Measurements from ENCODE around the gene ZMYND15. TPM values are rescaled to one million over a fixed set of nuclear protein-coding genes. Genes with fewer than 3 reads are reported as not detected.

Gene ZMYND15
- total and polyA plus RNA-seq, 4 donors: 0.47 to 2.4 (median 0.71) TPM

GRCh38 chr17:4735876-4736651 lies 3.6 kb upstream of the ZMYND15 start:
- peak overlapping the region; percentile 40 to 51 for H3K27ac ChIP-seq (ENCODE audit: low read depth in 1 of 2, low read length in 2 of 2)

More at GRCh38 chr17:4735876-4736651, 3.6 kb upstream of the ZMYND15 start:
- no peak for TF ChIP-seq HNF4A (conservative IDR thresholded peaks at IDR 0.05)
- TF ChIP-seq RAD21 (IDR thresholded peaks at IDR 0.05): peak; percentile 9 to 14
- TF ChIP-seq CTCF (IDR thresholded peaks at IDR 0.05; ENCODE audit: low read depth, low read length, missing input control): no peak
- no peak for TF ChIP-seq HNF4G (IDR thresholded peaks at IDR 0.05)
- peak in 1 of 2 donors; percentile 39 for TF ChIP-seq JUND (IDR thresholded peaks at IDR 0.05)
- TF ChIP-seq NR2F2 (IDR thresholded peaks at IDR 0.05): peak; percentile 90
- no peak for TF ChIP-seq TAF1 (conservative IDR thresholded peaks at IDR 0.05)
- no peak for TF ChIP-seq EGR1 (IDR thresholded peaks at IDR 0.05; ENCODE audit: low read depth in 2 of 2)
- no peak for TF ChIP-seq GABPA (IDR thresholded peaks at IDR 0.05 in 1 of 2, conservative IDR thresholded peaks at IDR 0.05 in 1 of 2)
- no peak for TF ChIP-seq MAX (IDR thresholded peaks at IDR 0.05)
- TF ChIP-seq SP1 (IDR thresholded peaks at IDR 0.05): peak; percentile 31
- TF ChIP-seq REST (IDR thresholded peaks at IDR 0.05): no peak
- peak; percentile 42 to 67 for TF ChIP-seq RXRA (IDR thresholded peaks at IDR 0.05)
- H3K36me3 ChIP-seq (ENCODE audit: control insufficient read depth in 4 of 4, insufficient read depth in 3 of 4, low read depth in 1 of 4, low read length in 3 of 4): no peaks in the 10 kb centered on the region
- H3K9ac ChIP-seq (ENCODE audit: low read depth in 1 of 2, low read length in 2 of 2): no peak overlapping the region
- H3K4me1 ChIP-seq (ENCODE audit: control insufficient read depth in 4 of 4, insufficient read depth in 4 of 4, low read length in 3 of 4): peaks cover 4 to 31% (median 15%) of the 10 kb centered on the region in 4 donors
- 62% methylated on average over 9 of the region's 9 CpGs for WGBS
- no peaks in the 10 kb centered on the region for H3K9me3 ChIP-seq (ENCODE audit: control insufficient read depth in 4 of 4, low read length in 3 of 4)
- no peak overlapping the region for H3K4me3 ChIP-seq (ENCODE audit: low read depth in 1 of 3, low read length in 3 of 3)
- H3K27me3 ChIP-seq (ENCODE audit: control insufficient read depth in 4 of 4, insufficient read depth in 4 of 4, low read length in 3 of 4): no peaks in the 10 kb centered on the region
- DNase-seq (ENCODE audit: low spot score): no peak
